Brain microvascular endothelial cell (primary cell): Measurements from ENCODE around the gene HRH3.

Source experiments
- DNase-seq: peaks from one replicate; pipeline ENCODE4 v3.0.0-alpha.2; 2020
- H3K27ac ChIP-seq: fragments of 250-450 bp; sonication (Bioruptor Pico); 2 replicates; pipeline ENCODE4 v1.5.1; 2020; ENCODE audit warnings: mild to moderate bottlenecking, moderate library complexity
- H3K27me3 ChIP-seq: fragments of 250-450 bp; sonication (Bioruptor Pico); replicated peaks from 2 replicates; pipeline ENCODE4 v1.5.1; 2020; ENCODE audit warnings: mild to moderate bottlenecking
- H3K36me3 ChIP-seq: fragments of 250-450 bp; sonication (Bioruptor Pico); replicated peaks from 2 replicates; pipeline ENCODE4 v1.5.1; 2020; ENCODE audit warnings: mild to moderate bottlenecking
- H3K4me3 ChIP-seq: 2 replicates; pipeline ENCODE4 v1.5.1; 2011; ENCODE audit warnings: low read depth, mild to moderate bottlenecking, control low read depth, low read length, moderate library complexity
- in situ Hi-C: cut with HindIII; loops from 2 replicates; pipeline ENCODE4 v1.10.0; 2017; ENCODE audit warnings: low sequenced_read_pairs, low pct_ligation_motif_present
- TF ChIP-seq, protein P1 (sequence below): IDR thresholded peaks from 2 replicates; pipeline ENCODE4 v1.5.1; 2011; ENCODE audit warnings: low read depth, mild to moderate bottlenecking, moderate library complexity, low read length, control low read depth, inconsistent platforms; ENCODE audit errors: missing control alignments

Gene HRH3

DNA sequence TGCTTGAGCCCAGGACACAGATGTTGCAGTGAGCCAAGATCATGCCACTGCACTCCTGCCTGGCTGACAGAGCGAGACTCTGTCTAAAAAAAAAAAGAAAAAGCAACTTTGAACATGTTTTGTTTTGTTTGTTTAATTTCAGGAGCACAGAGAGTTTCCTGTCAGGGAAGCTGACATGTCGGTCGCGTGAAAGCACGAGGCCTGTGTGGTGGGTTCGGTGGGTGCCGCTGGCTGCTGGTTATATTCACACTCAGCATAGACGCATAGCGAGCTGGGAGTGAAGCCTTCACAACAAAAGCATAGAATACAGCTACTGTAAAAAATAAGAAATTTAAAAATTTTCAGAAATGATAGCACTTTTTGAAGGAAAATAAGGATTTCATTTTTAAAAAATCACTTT lies 22.8 kb downstream of the HRH3 start:
- in situ Hi-C loops: no loop called here
- Histone ChIP-seq H3K27ac (no peak overlapping the region), H3K36me3 (peaks cover 33% of the 10 kb centered on the region), H3K27me3 (no peaks in the 10 kb centered on the region), H3K4me3 (no peak overlapping the region)
- TF ChIP-seq, protein P1, sequence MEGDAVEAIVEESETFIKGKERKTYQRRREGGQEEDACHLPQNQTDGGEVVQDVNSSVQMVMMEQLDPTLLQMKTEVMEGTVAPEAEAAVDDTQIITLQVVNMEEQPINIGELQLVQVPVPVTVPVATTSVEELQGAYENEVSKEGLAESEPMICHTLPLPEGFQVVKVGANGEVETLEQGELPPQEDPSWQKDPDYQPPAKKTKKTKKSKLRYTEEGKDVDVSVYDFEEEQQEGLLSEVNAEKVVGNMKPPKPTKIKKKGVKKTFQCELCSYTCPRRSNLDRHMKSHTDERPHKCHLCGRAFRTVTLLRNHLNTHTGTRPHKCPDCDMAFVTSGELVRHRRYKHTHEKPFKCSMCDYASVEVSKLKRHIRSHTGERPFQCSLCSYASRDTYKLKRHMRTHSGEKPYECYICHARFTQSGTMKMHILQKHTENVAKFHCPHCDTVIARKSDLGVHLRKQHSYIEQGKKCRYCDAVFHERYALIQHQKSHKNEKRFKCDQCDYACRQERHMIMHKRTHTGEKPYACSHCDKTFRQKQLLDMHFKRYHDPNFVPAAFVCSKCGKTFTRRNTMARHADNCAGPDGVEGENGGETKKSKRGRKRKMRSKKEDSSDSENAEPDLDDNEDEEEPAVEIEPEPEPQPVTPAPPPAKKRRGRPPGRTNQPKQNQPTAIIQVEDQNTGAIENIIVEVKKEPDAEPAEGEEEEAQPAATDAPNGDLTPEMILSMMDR: no peak
- no peak for DNase-seq

DNA sequence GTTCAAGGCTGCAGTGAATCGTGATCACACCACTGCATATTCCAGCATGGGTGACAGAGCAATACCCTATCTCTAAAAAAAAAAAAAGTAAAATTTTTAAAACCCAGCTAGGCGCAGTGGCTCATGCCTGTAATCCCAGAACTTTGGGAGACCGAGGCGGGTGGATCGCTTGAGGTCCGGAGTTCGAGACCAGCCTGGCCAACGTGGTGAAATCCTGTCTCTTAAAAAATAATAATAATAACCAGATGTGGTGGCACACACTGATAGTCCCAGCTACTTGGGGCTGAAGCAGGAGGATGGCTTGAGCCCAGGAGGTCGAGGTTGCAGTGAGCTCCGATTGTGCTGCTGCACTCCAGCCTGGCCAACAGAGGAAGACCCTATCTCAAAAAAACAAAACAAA lies 23.8 kb downstream of the HRH3 start:
- peaks cover 31% of the 10 kb centered on the region for H3K36me3 ChIP-seq
- DNase-seq: no peak
- no peak overlapping the region for H3K27ac ChIP-seq
- H3K4me3 ChIP-seq: no peak overlapping the region
- no peaks in the 10 kb centered on the region for H3K27me3 ChIP-seq
- in situ Hi-C loops: no loop called here
- TF ChIP-seq, protein P1: no peak

DNA sequence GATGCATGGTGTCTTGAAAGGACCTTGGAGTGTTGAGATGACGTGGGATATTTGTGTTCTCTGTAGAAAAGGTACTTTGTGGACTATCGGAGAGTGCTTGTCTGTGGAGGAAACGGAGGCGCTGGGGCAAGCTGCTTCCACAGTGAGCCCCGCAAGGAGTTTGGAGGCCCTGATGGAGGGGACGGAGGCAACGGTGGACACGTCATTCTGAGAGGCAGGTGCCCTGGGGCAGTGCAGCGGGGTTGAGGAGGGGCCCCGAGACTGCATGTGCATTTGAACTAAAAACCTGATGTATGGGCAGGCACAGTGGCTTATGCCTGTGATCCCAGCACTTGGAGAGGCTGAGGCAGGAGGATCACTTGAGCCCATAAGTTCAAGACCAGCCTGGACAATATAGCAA lies 24.3 kb downstream of the HRH3 start:
- peaks cover 25% of the 10 kb centered on the region for H3K36me3 ChIP-seq
- H3K4me3 ChIP-seq: no peak overlapping the region
- TF ChIP-seq, protein P1: no peak
- no peak for DNase-seq
- H3K27ac ChIP-seq: no peak overlapping the region
- in situ Hi-C loops: no loop called here
- no peaks in the 10 kb centered on the region for H3K27me3 ChIP-seq

DNA sequence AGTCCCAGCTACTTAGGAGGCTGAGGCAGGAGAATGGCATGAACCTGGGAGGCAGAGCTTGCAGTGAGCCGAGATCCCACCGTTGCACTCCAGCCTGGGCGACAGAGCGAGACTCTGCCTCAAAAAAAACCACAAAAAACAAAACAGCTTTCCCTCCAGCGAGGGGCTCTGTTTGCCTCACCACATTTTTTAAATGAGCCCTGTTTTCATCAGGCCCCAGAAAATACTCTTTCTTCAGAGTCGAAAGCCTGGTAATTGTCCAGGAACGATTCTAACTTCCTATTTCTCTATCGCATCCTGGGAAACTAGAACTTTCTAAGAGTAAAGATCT lies 25.0 kb downstream of the HRH3 start:
- no peak for DNase-seq
- TF ChIP-seq, protein P1: no peak
- Histone ChIP-seq H3K27ac (no peak overlapping the region), H3K4me3 (no peak overlapping the region), H3K36me3 (peaks cover 20% of the 10 kb centered on the region), H3K27me3 (no peaks in the 10 kb centered on the region)
- in situ Hi-C loops: no loop called here

DNA sequence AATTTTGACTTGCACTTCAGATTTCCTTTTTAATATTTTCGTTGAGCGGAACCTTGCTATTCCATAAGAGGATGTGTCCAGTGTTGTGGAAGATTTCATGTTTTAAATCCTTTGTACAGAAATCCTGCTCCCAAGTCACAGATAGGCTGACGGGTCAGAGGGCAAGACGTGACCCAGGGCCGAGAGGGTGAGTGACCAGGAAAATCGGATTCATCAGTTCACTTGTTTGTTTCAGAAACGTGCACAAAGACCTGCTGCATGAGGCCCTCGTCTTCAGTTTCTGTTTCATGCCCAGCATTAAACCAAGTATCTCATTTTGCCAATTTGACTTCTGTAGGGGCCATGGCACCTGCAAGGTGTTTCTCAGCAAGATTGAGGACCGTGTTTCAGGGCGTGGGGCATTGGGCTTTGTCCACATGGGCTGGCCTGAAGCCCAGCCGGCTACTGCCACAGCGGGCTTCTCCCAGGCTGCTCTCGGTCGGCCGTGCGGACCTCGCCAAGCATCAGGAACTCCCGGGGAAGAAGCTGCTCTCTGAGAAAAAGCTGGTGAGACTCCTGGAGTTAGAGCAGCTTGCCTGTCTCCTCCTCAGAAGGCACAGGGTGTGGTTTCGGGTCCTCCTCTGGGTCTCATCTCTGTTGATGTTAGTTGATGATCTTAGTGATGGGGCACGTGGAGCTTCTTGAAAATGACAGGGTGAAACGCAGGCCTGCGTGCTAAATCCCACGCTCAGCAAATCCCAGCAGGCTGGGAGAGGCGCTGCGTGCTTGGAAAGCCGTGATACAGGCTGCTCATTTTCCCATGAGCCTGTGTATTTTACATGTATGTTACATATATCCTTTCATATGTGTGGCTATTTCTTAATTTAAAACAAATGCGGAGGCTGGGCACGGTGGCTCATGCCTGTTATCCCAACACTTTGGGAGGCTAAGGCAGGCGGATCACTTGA lies 26.7 kb downstream of the HRH3 start:
- H3K27me3 ChIP-seq: no peaks in the 10 kb centered on the region
- no peak overlapping the region for H3K27ac ChIP-seq
- H3K36me3 ChIP-seq: peaks cover 11% of the 10 kb centered on the region
- no peak for DNase-seq
- in situ Hi-C loops: no loop called here
- no peak overlapping the region for H3K4me3 ChIP-seq
- TF ChIP-seq, protein P1: no peak

DNA sequence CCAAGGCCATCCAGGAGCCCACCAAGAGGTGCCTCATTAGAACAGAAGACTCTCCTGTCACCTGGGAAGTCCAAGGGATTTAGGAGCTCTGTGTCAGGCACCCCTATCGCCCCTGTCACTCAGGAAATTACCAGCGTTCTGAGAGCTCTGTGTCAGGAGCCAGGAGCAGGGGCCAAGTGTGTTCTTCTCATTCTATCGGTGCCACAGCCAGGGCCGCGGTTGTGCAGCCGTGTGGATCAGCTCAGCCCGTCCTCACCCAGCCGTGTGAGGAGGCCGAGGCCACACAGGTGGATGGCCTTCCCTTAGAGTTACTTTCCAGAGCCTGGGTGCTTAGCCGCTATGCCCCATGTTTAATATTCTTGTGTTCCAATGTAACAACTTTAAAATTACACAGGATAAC lies 27.4 kb downstream of the HRH3 start:
- TF ChIP-seq, protein P1: no peak
- Histone ChIP-seq H3K36me3 (peaks cover 4% of the 10 kb centered on the region), H3K27me3 (no peaks in the 10 kb centered on the region), H3K27ac (no peak overlapping the region), H3K4me3 (no peak overlapping the region)
- in situ Hi-C loops: no loop called here
- DNase-seq: no peak
